Calu3 (cell line): ENCODE results near the gene PSMC3IP. TPM values are rescaled to one million over a fixed set of nuclear protein-coding genes. Genes with fewer than 3 reads are reported as not detected.

ENCODE experiments used
- BruUV-seq: library from RNA; stranded (reverse); fragments of 400-500 nt; replicated peaks from 2 replicates; lab custom pipeline; 2021; lab: Mats Ljungman, UMichigan
- CTCF ChIA-PET: fragments of 300-600 bp; sonication (Branson Sonifier 250); formaldehyde crosslinking; loops from one replicate; lab custom pipeline; 2022; ENCODE audit warnings: antibody characterized with exemption; lab: Charles Lee
- DNase-seq: peaks from one replicate; pipeline ENCODE4 v3.0.0; 2022
- H3K27ac Mint-ChIP-seq: one replicate; pipeline ENCODE4 v1.8.0; 2022; ENCODE audit warnings: mixed read lengths; ENCODE audit not compliant: unreplicated experiment
- H3K27me3 Mint-ChIP-seq: one replicate; pipeline ENCODE4 v1.8.0; 2022; ENCODE audit warnings: mixed read lengths; ENCODE audit not compliant: unreplicated experiment
- H3K36me3 Mint-ChIP-seq: one replicate; pipeline ENCODE4 v1.8.0; 2022; ENCODE audit warnings: mild to moderate bottlenecking, moderate library complexity, mixed read lengths; ENCODE audit not compliant: insufficient read depth, unreplicated experiment
- H3K4me1 Mint-ChIP-seq: one replicate; pipeline ENCODE4 v1.8.0; 2022; ENCODE audit warnings: mild to moderate bottlenecking, low read depth, mixed read lengths; ENCODE audit not compliant: unreplicated experiment
- H3K4me3 Mint-ChIP-seq: one replicate; pipeline ENCODE4 v1.8.0; 2022; ENCODE audit warnings: mild to moderate bottlenecking, low read depth, moderate library complexity, mixed read lengths; ENCODE audit not compliant: unreplicated experiment
- H3K9me3 Mint-ChIP-seq: one replicate; pipeline ENCODE4 v1.8.0; 2022; ENCODE audit warnings: low read depth, mixed read lengths; ENCODE audit not compliant: unreplicated experiment
- intact Hi-C: fragments of 100-400 bp; cut with micrococcal nuclease; formaldehyde crosslinking; loops from one replicate; pipeline ENCODE4 v1.10.0; 2022; ENCODE audit not compliant: unreplicated experiment
- total RNA-seq: library from RNA; stranded (reverse); gene quantifications from 2 replicates; pipeline ENCODE4 v1.2.3, GENCODE V29; 2022
- TF ChIP-seq, protein P1 (sequence below): fragments of 200-600 bp; IDR thresholded peaks from one replicate; pipeline ENCODE4 v1.8.0; 2022; ENCODE audit warnings: antibody characterized with exemption; ENCODE audit not compliant: unreplicated experiment

PSMC3IP gene
- total RNA-seq, 1 experiment from 2014 or later, result 31.8 TPM

DNA sequence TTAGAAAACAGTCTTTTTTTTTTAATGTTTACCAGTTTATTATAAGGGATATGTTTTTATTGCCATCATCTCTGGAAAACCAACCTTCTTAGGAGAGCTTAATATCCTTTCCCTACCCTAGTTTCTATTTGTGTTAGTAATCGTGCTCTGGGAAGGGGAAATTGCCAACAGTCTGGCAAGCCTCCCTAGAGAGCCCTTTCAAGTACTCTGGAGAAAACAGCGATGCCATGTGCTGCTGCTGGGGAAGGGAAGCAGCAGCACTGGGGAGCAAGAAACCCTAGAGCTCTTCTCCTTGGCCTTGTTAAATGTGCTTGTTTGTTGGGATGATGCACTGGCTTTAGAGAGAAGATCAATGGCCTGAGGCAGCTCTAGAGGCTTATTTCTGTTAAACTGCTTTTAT lies 21.4 kb upstream of the PSMC3IP start:
- no peaks in the 10 kb centered on the region for H3K27me3 Mint-ChIP-seq
- H3K4me3 Mint-ChIP-seq, result no peak overlapping the region
- H3K9me3 Mint-ChIP-seq, result no peaks in the 10 kb centered on the region
- no TSS peak for BruUV-seq
- H3K27ac Mint-ChIP-seq, result no peak overlapping the region
- intact Hi-C loops, result no loop called here
- no peak for DNase-seq
- CTCF ChIA-PET, result no interaction called here
- TF ChIP-seq, protein P1, sequence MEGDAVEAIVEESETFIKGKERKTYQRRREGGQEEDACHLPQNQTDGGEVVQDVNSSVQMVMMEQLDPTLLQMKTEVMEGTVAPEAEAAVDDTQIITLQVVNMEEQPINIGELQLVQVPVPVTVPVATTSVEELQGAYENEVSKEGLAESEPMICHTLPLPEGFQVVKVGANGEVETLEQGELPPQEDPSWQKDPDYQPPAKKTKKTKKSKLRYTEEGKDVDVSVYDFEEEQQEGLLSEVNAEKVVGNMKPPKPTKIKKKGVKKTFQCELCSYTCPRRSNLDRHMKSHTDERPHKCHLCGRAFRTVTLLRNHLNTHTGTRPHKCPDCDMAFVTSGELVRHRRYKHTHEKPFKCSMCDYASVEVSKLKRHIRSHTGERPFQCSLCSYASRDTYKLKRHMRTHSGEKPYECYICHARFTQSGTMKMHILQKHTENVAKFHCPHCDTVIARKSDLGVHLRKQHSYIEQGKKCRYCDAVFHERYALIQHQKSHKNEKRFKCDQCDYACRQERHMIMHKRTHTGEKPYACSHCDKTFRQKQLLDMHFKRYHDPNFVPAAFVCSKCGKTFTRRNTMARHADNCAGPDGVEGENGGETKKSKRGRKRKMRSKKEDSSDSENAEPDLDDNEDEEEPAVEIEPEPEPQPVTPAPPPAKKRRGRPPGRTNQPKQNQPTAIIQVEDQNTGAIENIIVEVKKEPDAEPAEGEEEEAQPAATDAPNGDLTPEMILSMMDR, result no peak
- H3K4me1 Mint-ChIP-seq, result no peaks in the 10 kb centered on the region
- H3K36me3 Mint-ChIP-seq, result peaks cover 27% of the 10 kb centered on the region

DNA sequence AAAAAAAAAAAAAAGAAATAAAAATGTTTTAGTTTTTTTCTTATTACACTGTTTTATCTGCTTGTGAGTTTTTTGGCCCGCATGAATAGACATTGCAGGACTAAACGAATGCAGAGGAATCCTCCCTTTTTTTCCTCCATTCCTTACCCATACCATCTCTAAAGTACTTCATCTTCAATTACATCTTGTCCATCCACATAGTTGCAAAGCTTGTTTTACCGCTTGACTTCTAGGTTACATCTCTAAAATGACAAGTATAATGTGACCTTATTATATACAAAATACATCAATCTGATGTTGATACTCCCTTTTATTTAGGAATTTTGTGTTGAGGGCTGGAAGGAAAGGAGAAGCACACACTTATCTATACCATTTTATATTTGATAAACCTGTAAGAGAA lies 18.9 kb upstream of the PSMC3IP start:
- Mint-ChIP-seq H3K27me3 (no peaks in the 10 kb centered on the region), H3K27ac (peak overlapping the region; percentile 38), H3K4me3 (no peak overlapping the region), H3K4me1 (no peaks in the 10 kb centered on the region), H3K36me3 (peaks cover 20% of the 10 kb centered on the region), H3K9me3 (no peaks in the 10 kb centered on the region)
- CTCF ChIA-PET, result interaction anchor here (1.0 kb wide), 1 partner anchor 13 kb away, joined by 8 read pairs; the partner anchor contains the start of genes RETREG3 and TUBG1
- intact Hi-C loops, result no loop called here
- TF ChIP-seq, protein P1, result no peak
- no peak for DNase-seq
- BruUV-seq, result no TSS peak

DNA sequence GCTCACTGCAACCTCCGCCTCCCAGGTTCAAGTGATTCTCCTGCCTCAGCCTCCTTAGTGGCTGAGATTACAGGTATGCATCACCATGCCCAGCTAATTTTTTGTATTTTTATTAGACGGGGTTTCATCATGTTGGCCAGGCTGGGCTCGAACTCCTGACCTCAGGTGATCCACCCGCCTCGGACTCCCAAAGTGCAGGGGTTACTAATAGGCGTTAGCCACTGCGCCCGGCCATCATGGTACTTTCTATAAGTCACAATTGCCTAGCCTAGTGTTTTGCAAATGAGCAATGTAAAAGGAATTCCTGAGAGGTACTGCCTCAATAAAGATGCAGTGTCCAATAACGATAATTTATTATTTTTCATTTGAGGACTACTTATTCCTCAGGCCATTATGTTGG lies 13.9 kb upstream of the PSMC3IP start:
- H3K27me3 Mint-ChIP-seq, result no peaks in the 10 kb centered on the region
- intact Hi-C loops, result no loop called here
- no peaks in the 10 kb centered on the region for H3K9me3 Mint-ChIP-seq
- no peak overlapping the region for H3K27ac Mint-ChIP-seq
- no peak overlapping the region for H3K4me3 Mint-ChIP-seq
- no TSS peak for BruUV-seq
- TF ChIP-seq, protein P1, result no peak
- H3K36me3 Mint-ChIP-seq, result peaks cover 33% of the 10 kb centered on the region
- CTCF ChIA-PET, result interaction anchor here (0.6 to 0.7 kb wide), 2 partner anchors 57 to 150 kb away, joined by 3 to 5 read pairs; no protein-coding TSS in a partner anchor
- H3K4me1 Mint-ChIP-seq, result no peaks in the 10 kb centered on the region
- no peak for DNase-seq

DNA sequence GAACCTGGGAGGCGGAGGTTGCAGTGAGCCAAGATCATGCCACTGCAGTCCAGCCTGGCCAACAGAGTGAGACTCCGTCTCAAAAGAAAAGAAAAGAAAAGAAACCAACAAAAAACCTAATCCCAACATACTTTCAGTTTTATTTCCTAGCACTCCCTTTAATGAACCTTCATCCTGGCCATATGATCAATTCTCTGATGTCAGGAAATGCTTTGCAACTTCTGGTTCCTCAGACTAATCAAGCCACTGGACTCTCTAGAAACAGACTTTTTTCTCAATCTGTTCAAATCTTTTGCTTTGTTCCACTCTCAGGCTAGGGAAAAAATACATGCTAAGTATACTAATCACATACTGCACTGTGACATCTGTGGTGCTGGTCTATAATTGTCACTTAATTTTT lies 13.4 kb upstream of the PSMC3IP start:
- TF ChIP-seq, protein P1, result no peak
- no peaks in the 10 kb centered on the region for H3K27me3 Mint-ChIP-seq
- intact Hi-C loops, result no loop called here
- H3K9me3 Mint-ChIP-seq, result no peaks in the 10 kb centered on the region
- no TSS peak for BruUV-seq
- no peaks in the 10 kb centered on the region for H3K4me1 Mint-ChIP-seq
- CTCF ChIA-PET, result interaction anchor here (0.6 to 0.7 kb wide), 2 partner anchors 56 to 149 kb away, joined by 3 to 5 read pairs; no protein-coding TSS in a partner anchor
- peaks cover 30% of the 10 kb centered on the region for H3K36me3 Mint-ChIP-seq
- no peak overlapping the region for H3K27ac Mint-ChIP-seq
- DNase-seq, result no peak
- no peak overlapping the region for H3K4me3 Mint-ChIP-seq
